ENCODE data around the gene SUPT3H. TPM values are rescaled to one million over a fixed set of nuclear protein-coding genes. Genes with fewer than 3 reads are reported as not detected.
A peak's percentile ranks its signal among the peaks of the same experiment; 100 is the strongest.

The SUPT3H gene
- polyA plus RNA-seq, 3 donors = 2.4 to 3.5 (median 2.5) TPM

DNA sequence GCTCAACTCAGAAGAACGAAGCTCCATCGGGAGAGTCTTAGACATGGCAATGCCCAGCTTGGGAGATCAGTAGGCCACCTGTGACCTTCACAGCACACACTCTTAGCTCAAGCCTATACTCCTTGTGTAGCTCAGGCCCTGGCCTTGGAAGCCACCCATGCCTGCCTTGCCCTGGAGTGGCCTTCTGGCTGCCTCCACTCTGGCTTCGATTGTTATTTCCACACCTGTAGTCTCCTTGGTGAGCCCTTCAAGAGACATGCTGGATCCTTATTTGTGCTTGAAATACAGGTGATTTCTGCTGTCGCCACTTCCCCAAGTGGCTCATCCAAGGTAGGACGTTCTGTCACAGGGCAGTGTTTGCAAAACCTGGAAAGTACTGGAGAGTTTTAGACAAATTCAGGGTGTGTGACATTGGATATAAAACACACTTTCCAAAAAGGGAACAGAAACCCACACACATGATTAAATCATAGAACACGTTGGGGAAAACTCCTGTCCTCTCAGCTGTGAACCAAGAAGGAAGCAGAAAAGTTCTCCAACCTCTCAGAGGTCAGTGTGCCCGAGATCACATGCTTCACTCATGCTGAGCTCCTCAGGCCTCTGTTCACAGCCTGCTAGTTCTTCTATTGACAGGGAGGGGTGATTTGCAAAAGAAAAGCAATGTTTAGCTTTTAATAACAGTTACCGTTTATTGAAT lies 598.5 kb downstream of the SUPT3H start:
- no peak overlapping the region for H3K4me2 ChIP-seq (replicated peaks; ENCODE audit: extremely low read depth, low read length, poor library complexity, severe bottlenecking)
- no peak overlapping the region for H3K4me3 Mint-ChIP-seq
- H3K27me3 Mint-ChIP-seq (ENCODE audit: low read depth in 3 of 3) = no peaks in the 10 kb centered on the region

More for the DNA sequence above, 598.5 kb downstream of the SUPT3H start:
- no peaks in the 10 kb centered on the region for H3K36me3 ChIP-seq (replicated peaks in 1 of 2; ENCODE audit: control insufficient read depth in 1 of 2, insufficient read depth in 2 of 2, low read length in 2 of 2)
- H3K4me3 ChIP-seq (replicated peaks in 1 of 3; ENCODE audit: low read depth in 2 of 3, low read length in 3 of 3) = no peak overlapping the region
- Mint-ChIP-seq H3K4me1 (peaks cover 13% of the 10 kb centered on the region), H3K36me3 (no peaks in the 10 kb centered on the region), H3K9me3 (peaks cover 0 to 13% (median 3%) of the 10 kb centered on the region in 7 donors), H3K27ac (peak overlapping the region; percentile 0 to 85 (median 43))
- H3K27ac ChIP-seq (ENCODE audit: low read depth in 1 of 2, low read length in 2 of 2) = peak overlapping the region; percentile 59 to 60
- H3K9me3 ChIP-seq (replicated peaks in 1 of 2; ENCODE audit: control insufficient read depth in 1 of 2, insufficient read depth in 1 of 2, low read length in 2 of 2) = peaks cover 0 to 4% of the 10 kb centered on the region in 2 donors
- peak; percentile 33 to 90 (median 59) for DNase-seq
- no peaks in the 10 kb centered on the region for H3K79me2 ChIP-seq (ENCODE audit: insufficient read depth, low read length)
- WGBS (ENCODE audit: insufficient coverage) = 71% methylated on average over 6 of the region's 8 CpGs
- peak overlapping the region; percentile 18 for H2AFZ ChIP-seq (ENCODE audit: insufficient read depth, low read depth, low read length, poor library complexity, severe bottlenecking)
- no peak overlapping the region for H3K9ac ChIP-seq (ENCODE audit: insufficient read depth, low read length, poor library complexity, severe bottlenecking)
- H3K4me1 ChIP-seq (ENCODE audit: control insufficient read depth in 1 of 2, insufficient read depth in 2 of 2, low read length in 2 of 2) = peaks cover 15 to 16% of the 10 kb centered on the region in 2 donors
- TF ChIP-seq, protein P1, sequence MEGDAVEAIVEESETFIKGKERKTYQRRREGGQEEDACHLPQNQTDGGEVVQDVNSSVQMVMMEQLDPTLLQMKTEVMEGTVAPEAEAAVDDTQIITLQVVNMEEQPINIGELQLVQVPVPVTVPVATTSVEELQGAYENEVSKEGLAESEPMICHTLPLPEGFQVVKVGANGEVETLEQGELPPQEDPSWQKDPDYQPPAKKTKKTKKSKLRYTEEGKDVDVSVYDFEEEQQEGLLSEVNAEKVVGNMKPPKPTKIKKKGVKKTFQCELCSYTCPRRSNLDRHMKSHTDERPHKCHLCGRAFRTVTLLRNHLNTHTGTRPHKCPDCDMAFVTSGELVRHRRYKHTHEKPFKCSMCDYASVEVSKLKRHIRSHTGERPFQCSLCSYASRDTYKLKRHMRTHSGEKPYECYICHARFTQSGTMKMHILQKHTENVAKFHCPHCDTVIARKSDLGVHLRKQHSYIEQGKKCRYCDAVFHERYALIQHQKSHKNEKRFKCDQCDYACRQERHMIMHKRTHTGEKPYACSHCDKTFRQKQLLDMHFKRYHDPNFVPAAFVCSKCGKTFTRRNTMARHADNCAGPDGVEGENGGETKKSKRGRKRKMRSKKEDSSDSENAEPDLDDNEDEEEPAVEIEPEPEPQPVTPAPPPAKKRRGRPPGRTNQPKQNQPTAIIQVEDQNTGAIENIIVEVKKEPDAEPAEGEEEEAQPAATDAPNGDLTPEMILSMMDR (IDR thresholded peaks at IDR 0.05) = no peak
- no peaks in the 10 kb centered on the region for H4K20me1 ChIP-seq (ENCODE audit: insufficient read depth, low read length)
- intact Hi-C loops (cut with micrococcal nuclease) = no loop called here
- no peaks in the 10 kb centered on the region for H3K27me3 ChIP-seq (ENCODE audit: control insufficient read depth in 2 of 2, insufficient read depth in 2 of 2, low read length in 2 of 2)

Small RNAs within 50 kb of the gene (small RNA-seq; reads per million reads assigned to genes)
- not detected for gene MIR586 (ENCODE audit: insufficient read length, low read depth)

Other genes starting within 250 kb of the SUPT3H start
- gene RUNX2, start 49.6 kb downstream of the SUPT3H start, polyA plus RNA-seq = 1 to 10 TPM; 1.3 to 5.0 (median 2.5) TPM